Right atrium auricular region (tissue), 2 donors: ENCODE measurements around the gene MPP7. TPM values are rescaled to one million over a fixed set of nuclear protein-coding genes. Genes with fewer than 3 reads are reported as not detected.
A peak's percentile ranks its signal among the peaks of the same experiment; 100 is the strongest.

Experiments
- DNase-seq: peaks from one replicate; pipeline ENCODE4 v3.0.0-alpha.2; 2019; ENCODE audit warnings: low spot score
- H3K27ac ChIP-seq, 2 donors: fragments of 200-600 bp; sonication (generic); 1 replicate in 1 of 2; 2 replicates in 1 of 2; pipeline ENCODE4 v1.5.1; 2016 to 2019
- H3K27me3 ChIP-seq, 2 donors: fragments of 200-600 bp; sonication (generic); one replicate each; pipeline versions ENCODE4 v1.5.1 to v1.6.0; 2017 to 2019
- H3K36me3 ChIP-seq: fragments of 200-600 bp; sonication (generic); one replicate; pipeline ENCODE4 v1.5.1; 2016
- H3K4me1 ChIP-seq, 2 donors: fragments of 200-600 bp; sonication (generic); one replicate each; pipeline versions ENCODE4 v1.5.1 to v1.6.0; 2017 to 2019
- H3K4me3 ChIP-seq, 2 donors: fragments of 200-600 bp; sonication (generic); 1 replicate in 1 of 2; 2 replicates in 1 of 2; pipeline ENCODE4 v1.5.1; 2017 to 2019; ENCODE audit warnings: mild to moderate bottlenecking in 1 of 2, moderate library complexity in 1 of 2
- H3K9me3 ChIP-seq, 2 donors: fragments of 200-600 bp; sonication (generic); one replicate each; pipeline ENCODE4 v1.5.1; 2019
- total RNA-seq, 2 donors: library from RNA; depleted of rRNA; stranded (reverse); fragments of >200 nt; gene quantifications; one replicate each; pipeline ENCODE4 v1.1.0, GENCODE V29; 2016
- TF ChIP-seq, protein P1 (sequence below), 2 donors: fragments of 200-600 bp; sonication (generic); IDR thresholded peaks; one replicate each; pipeline ENCODE4 v1.5.1; 2019; ENCODE audit warnings: antibody characterized with exemption in 2 of 2

MPP7 gene
- total RNA-seq, 2 donors from 2014 or later, result 7.6 to 8.9 TPM

DNA sequence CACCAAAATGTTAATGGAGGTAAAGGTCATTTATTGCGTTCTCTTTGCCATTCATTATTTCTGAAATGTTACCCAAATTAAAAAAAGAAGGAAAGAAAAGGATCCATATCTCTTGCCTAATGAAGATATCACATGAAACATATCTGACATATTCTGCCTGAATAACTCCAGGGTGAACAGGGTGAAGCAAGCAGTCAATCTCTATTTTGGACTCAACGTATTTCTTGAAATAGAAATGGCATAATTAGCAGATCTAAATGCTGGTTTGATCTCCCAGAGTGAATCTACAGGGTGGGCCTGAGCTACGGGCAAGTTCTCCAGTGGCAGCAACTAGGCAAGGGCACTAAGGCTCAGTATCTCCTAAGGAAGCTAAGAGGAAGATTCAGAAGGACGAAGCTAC, 24.0 kb downstream of the MPP7 start:
- H3K4me3 ChIP-seq, result no peak overlapping the region
- no peaks in the 10 kb centered on the region for H3K36me3 ChIP-seq
- no peaks in the 10 kb centered on the region for H3K4me1 ChIP-seq
- TF ChIP-seq, protein P1, sequence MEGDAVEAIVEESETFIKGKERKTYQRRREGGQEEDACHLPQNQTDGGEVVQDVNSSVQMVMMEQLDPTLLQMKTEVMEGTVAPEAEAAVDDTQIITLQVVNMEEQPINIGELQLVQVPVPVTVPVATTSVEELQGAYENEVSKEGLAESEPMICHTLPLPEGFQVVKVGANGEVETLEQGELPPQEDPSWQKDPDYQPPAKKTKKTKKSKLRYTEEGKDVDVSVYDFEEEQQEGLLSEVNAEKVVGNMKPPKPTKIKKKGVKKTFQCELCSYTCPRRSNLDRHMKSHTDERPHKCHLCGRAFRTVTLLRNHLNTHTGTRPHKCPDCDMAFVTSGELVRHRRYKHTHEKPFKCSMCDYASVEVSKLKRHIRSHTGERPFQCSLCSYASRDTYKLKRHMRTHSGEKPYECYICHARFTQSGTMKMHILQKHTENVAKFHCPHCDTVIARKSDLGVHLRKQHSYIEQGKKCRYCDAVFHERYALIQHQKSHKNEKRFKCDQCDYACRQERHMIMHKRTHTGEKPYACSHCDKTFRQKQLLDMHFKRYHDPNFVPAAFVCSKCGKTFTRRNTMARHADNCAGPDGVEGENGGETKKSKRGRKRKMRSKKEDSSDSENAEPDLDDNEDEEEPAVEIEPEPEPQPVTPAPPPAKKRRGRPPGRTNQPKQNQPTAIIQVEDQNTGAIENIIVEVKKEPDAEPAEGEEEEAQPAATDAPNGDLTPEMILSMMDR (IDR thresholded peaks at IDR 0.05), result no peak
- H3K27me3 ChIP-seq, result no peaks in the 10 kb centered on the region
- no peaks in the 10 kb centered on the region for H3K9me3 ChIP-seq
- no peak for DNase-seq
- H3K27ac ChIP-seq, result peak overlapping the region in 1 of 2 donors; percentile 21

DNA sequence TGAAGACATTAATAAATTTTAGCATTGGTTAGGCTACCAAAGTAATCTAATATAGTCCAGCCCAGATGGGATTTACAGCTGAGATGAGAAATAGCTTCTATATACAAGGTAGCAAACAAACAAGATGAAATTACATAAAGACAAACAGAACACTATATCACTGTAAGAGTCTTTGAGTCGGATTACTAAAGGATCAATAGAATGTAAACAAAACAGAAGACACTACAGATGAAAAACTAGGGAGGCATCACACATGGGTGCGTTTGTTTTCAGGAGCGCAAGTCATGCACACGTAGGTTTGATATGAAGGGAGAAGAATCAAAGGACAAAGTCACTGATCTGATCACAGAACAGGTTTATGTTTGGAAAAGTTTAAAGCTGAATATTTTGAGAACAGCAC, 26.5 kb downstream of the MPP7 start:
- Histone ChIP-seq H3K4me3 (no peak overlapping the region), H3K36me3 (no peaks in the 10 kb centered on the region), H3K27me3 (no peaks in the 10 kb centered on the region), H3K4me1 (no peaks in the 10 kb centered on the region), H3K27ac (no peak overlapping the region), H3K9me3 (no peaks in the 10 kb centered on the region)
- DNase-seq, result no peak
- TF ChIP-seq, protein P1 (IDR thresholded peaks at IDR 0.05), result no peak

DNA sequence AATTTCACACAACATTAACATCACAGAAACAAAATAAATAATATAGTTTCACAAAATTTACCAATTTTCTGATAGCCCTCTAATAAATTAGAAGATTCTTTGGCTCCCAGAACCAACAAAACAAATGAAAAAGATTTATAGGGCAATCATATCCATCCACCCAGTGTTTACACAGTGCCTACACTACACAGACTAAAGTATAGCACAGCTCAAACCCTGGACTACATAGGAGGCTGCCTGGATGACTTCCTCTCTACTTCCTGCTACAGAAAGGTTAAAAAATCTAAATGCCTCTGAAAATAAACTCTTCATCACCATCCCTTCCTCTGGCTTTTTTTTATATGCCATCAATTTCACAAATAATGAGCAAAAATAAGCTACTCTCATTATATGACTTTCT, 28.4 kb downstream of the MPP7 start:
- no peaks in the 10 kb centered on the region for H3K4me1 ChIP-seq
- H3K27me3 ChIP-seq, result no peaks in the 10 kb centered on the region
- DNase-seq, result no peak
- H3K27ac ChIP-seq, result no peak overlapping the region
- H3K4me3 ChIP-seq, result no peak overlapping the region
- H3K36me3 ChIP-seq, result no peaks in the 10 kb centered on the region
- H3K9me3 ChIP-seq, result no peaks in the 10 kb centered on the region
- TF ChIP-seq, protein P1 (IDR thresholded peaks at IDR 0.05), result no peak

DNA sequence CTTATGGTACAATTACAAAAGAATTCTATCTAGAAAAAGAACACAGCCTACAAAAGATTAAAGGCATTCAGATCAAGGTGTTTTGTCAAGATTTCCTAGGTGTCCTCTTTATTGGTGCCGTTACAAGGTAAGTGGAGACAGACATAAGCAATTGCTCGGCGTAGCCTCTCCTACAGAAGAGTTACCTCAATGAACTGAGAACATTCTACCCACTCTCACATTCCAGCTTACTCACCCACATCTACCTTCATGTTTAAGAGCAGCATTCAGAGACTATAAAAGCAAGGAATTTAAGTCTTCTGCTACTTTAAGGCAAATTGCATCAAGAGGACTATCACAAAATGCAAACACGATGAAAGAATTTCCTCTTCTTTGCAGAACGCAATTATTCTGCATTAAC, 29.5 kb downstream of the MPP7 start:
- no peaks in the 10 kb centered on the region for H3K27me3 ChIP-seq
- H3K9me3 ChIP-seq, result no peaks in the 10 kb centered on the region
- no peaks in the 10 kb centered on the region for H3K4me1 ChIP-seq
- no peak for DNase-seq
- H3K4me3 ChIP-seq, result no peak overlapping the region
- no peak overlapping the region for H3K27ac ChIP-seq
- no peaks in the 10 kb centered on the region for H3K36me3 ChIP-seq
- TF ChIP-seq, protein P1 (IDR thresholded peaks at IDR 0.05), result no peak

DNA sequence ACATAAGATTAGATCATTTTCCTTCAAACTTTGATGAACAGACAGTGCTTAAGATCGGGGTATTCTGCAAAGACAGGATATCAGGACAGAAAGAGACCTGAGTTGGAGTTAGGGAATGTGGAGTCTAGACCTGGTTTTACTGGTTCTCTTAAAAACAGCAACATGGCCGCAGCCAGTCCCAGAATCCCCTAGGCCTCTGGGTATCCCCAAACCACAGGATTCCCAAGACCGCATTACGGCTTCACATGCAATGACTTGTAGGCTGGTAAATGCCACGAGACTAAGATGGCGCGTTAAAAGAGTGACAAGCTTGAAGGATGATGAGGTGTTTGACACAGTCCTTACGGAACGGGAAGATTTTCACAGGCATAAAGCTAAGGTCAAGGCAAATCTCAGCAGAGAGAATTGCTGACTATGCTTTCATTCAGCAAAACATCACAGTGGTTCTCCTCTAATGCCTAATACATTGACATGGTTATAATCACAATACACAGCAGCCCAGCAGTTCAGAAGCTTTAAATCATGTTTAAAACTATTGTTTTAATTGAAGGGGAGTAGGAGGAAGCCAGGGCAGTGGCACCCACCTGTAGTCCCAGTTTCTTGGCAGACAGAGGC, 32.9 kb downstream of the MPP7 start:
- no peaks in the 10 kb centered on the region for H3K9me3 ChIP-seq
- no peaks in the 10 kb centered on the region for H3K36me3 ChIP-seq
- H3K27me3 ChIP-seq, result no peaks in the 10 kb centered on the region
- H3K27ac ChIP-seq, result no peak overlapping the region
- TF ChIP-seq, protein P1 (IDR thresholded peaks at IDR 0.05), result no peak
- DNase-seq, result no peak
- no peak overlapping the region for H3K4me3 ChIP-seq
- no peaks in the 10 kb centered on the region for H3K4me1 ChIP-seq
